Brain microvascular endothelial cell (primary cell): ENCODE data around the gene KDELR3.
A peak's percentile ranks its signal among the peaks of the same experiment; 100 is the strongest.
"Not testable (repeated sequence)": the region's sequence is repeated elsewhere in the genome, so short reads cannot be mapped to it uniquely, and the experiment has no call there.

ENCODE experiments used
- DNase-seq: peaks from one replicate; pipeline ENCODE4 v3.0.0-alpha.2; 2020
- H3K27ac ChIP-seq: fragments of 250-450 bp; sonication (Bioruptor Pico); 2 replicates; pipeline ENCODE4 v1.5.1; 2020; ENCODE audit warnings: mild to moderate bottlenecking, moderate library complexity
- H3K27me3 ChIP-seq: fragments of 250-450 bp; sonication (Bioruptor Pico); replicated peaks from 2 replicates; pipeline ENCODE4 v1.5.1; 2020; ENCODE audit warnings: mild to moderate bottlenecking
- H3K36me3 ChIP-seq: fragments of 250-450 bp; sonication (Bioruptor Pico); replicated peaks from 2 replicates; pipeline ENCODE4 v1.5.1; 2020; ENCODE audit warnings: mild to moderate bottlenecking
- H3K4me3 ChIP-seq: 2 replicates; pipeline ENCODE4 v1.5.1; 2011; ENCODE audit warnings: low read depth, mild to moderate bottlenecking, control low read depth, low read length, moderate library complexity
- in situ Hi-C: cut with HindIII; loops from 2 replicates; pipeline ENCODE4 v1.10.0; 2017; ENCODE audit warnings: low sequenced_read_pairs, low pct_ligation_motif_present
- TF ChIP-seq, protein P1 (sequence below): IDR thresholded peaks from 2 replicates; pipeline ENCODE4 v1.5.1; 2011; ENCODE audit warnings: low read depth, mild to moderate bottlenecking, moderate library complexity, low read length, control low read depth, inconsistent platforms; ENCODE audit errors: missing control alignments

The KDELR3 gene

DNA sequence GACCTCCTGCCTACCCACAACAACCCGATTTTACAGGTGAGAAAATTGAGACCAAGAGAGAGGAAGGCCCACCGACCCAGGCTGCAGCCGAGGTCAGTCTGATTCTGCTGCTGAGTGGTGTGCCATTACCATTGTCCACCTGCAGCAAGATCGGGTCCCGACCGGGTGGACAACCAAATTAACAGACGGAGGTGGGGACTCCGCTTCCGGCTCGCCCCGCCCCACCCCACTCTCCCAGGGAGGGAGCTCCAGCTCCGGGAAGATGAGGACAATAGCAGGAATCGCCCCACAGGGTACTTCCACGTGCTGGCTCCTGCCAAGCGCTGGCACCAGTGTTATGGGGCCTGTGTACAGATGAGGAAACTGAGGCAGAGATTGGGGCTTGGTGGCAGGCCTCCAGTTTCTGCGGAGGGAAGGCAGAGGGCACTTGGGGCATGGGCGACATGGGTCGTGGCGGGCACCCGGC is 425 bp upstream of the KDELR3 start:
- TF ChIP-seq, protein P1, sequence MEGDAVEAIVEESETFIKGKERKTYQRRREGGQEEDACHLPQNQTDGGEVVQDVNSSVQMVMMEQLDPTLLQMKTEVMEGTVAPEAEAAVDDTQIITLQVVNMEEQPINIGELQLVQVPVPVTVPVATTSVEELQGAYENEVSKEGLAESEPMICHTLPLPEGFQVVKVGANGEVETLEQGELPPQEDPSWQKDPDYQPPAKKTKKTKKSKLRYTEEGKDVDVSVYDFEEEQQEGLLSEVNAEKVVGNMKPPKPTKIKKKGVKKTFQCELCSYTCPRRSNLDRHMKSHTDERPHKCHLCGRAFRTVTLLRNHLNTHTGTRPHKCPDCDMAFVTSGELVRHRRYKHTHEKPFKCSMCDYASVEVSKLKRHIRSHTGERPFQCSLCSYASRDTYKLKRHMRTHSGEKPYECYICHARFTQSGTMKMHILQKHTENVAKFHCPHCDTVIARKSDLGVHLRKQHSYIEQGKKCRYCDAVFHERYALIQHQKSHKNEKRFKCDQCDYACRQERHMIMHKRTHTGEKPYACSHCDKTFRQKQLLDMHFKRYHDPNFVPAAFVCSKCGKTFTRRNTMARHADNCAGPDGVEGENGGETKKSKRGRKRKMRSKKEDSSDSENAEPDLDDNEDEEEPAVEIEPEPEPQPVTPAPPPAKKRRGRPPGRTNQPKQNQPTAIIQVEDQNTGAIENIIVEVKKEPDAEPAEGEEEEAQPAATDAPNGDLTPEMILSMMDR, result no peak
- Histone ChIP-seq H3K27ac (peak overlapping the region; percentile 83), H3K27me3 (no peaks in the 10 kb centered on the region), H3K4me3 (peak overlapping the region; percentile 59), H3K36me3 (no peaks in the 10 kb centered on the region)
- in situ Hi-C loops, result no loop called here
- DNase-seq, result no peak

DNA sequence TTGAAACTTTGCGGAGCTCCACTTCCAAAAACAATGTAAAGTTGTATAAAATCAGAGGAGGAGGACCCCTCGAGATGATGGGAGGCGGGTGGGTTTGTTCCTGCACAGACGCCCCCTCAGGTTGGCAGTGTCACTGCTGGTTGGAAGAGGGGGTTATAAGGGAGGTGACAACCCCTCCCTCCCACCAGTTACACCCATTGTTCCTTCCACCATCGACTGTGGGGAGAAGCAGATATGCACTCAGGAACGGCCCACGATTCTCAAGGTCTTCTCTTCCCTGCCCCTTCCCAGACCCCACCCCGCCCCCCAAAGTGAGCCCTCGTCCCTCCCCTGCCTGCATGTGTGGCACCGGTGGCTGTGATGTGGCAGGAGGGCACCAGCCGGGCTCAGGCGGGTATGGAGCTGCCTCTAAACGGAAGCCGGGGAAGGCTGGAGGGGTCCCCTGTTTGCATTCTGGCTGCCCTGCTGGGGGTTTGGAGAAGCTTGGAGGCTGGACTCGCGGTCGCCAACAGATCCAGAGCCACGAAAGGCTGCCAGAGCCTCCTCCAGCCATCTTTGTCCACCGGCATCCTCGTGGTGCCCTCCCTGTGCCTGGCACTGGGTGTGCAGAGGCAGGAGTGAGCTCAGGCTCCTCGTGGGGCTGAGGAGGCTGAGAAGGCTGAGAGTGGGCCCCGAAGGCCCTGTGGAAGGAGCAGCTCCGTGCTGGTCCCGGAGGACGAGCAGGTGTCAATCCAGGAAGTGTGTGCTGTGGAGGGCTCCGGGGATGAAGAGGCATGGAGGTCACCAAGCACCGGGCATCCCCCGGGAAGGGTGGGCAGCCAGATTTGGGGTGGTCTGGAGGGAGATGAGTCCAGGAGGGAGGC is 778 bp downstream of the KDELR3 start:
- DNase-seq, result no peak
- in situ Hi-C loops, result no loop called here
- peak overlapping the region; percentile 94 for H3K4me3 ChIP-seq
- TF ChIP-seq, protein P1, result peak; percentile 48
- H3K27me3 ChIP-seq, result no peaks in the 10 kb centered on the region
- peak overlapping the region; percentile 83 for H3K27ac ChIP-seq
- H3K36me3 ChIP-seq, result no peaks in the 10 kb centered on the region

DNA sequence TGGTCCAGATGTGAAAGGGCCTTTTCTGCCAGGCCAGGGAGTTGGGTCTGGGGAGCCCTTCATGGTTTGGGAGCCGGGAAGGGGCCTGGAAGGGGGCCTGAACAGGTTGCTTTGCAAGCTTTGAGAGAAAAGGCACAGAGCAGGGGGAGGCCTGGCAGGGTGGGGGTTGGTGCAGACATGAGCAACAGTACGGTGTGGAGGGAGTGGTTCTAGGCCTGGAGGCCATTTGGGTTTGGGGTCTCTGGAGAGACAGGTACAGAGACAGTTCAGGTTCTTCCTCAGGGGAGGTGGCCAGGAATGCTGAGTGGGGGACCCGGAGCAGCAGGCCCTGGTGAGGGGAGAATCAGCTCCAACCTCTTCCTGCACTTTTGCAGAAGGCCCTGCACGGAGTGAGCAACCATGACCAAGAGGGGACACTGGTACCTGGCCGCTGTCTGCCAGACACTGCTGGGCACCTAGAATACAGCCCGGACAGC is 1.4 kb downstream of the KDELR3 start:
- DNase-seq, result no peak

DNA sequence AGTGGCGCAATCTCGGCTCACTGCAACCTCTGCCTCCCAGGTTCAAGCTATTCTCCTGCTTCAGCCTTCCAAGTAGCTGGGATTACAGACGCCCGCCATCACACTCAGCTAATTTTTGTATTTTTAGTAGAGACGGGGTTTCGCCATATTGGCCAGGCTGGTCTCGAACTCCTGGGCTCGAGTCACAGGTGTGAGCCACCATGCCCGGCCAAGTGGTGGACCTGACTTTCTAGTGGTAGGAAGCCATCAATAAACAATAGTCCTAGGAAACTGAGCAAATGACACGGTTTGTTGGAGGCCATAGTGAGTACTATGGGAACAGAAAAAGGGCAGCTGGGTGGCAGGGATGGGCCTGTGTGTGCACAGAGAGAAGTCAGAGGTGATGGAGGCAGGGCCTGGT is 2.3 kb downstream of the KDELR3 start:
- H3K27ac ChIP-seq, DNase-seq, H3K27me3 ChIP-seq, H3K36me3 ChIP-seq, H3K4me3 ChIP-seq, in situ Hi-C loops: not testable (repeated sequence)

More for the DNA sequence above, 1.4 kb downstream of the KDELR3 start:
- in situ Hi-C loops, result no loop called here
- H3K36me3 ChIP-seq, result peaks cover 4% of the 10 kb centered on the region
- TF ChIP-seq, protein P1, result no peak
- no peaks in the 10 kb centered on the region for H3K27me3 ChIP-seq
- H3K4me3 ChIP-seq, result peak overlapping the region; percentile 94
- no peak overlapping the region for H3K27ac ChIP-seq

DNA sequence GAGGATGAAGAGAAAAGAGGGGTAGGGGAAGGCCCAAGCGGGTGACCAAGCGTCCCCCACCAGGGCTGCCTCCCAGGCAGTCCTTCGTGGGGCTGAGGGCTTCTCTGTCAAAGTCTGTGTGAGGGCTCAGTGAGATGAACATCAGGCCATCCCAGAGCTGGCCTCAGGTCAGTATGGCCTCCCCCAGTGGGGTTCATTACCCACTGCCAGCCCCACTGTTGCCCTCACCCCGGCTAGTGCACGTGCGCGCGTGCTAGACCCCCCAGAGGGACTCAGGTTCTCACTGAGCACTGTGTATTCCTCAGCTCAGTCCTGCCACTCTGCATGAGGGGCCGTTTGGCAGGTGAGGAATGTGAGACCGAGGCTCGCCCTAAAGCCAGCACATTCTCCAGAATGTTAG is 3.3 kb downstream of the KDELR3 start:
- Histone ChIP-seq H3K27me3 (no peaks in the 10 kb centered on the region), H3K4me3 (no peak overlapping the region), H3K27ac (no peak overlapping the region), H3K36me3 (peaks cover 17% of the 10 kb centered on the region)
- DNase-seq, result no peak
- TF ChIP-seq, protein P1, result no peak
- in situ Hi-C loops, result no loop called here

DNA sequence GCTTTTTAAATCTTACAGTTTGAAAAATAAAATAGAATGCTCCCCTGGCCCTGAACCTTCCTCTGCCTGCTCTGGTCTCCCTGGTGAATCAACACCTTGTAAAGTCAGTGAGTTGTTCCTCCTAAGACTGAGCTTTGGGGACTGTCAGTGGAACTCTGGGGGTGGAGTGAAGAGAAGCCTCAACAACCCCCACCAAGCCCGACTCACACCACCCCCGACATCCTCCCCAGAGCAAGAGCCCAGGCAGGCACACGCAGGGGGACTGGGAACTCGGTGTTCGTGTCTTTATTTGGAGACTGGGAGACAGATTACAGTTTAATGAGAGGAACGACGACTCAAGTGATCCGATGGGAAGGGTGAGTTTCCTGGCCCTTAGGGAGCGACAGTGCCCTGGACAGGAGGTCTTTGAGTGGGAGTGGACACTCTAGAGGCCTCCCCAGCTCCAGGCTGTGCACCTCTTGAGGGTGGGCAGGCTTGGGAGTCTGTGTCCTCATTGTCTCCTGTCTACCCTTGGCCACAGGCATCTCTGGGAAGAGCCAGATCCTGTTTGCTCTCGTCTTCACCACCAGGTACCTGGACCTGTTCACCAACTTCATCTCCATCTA is 6.2 kb downstream of the KDELR3 start:
- TF ChIP-seq, protein P1, result no peak
- Histone ChIP-seq H3K36me3 (peaks cover 36% of the 10 kb centered on the region), H3K27ac (no peak overlapping the region), H3K27me3 (no peaks in the 10 kb centered on the region), H3K4me3 (no peak overlapping the region)
- no peak for DNase-seq
- in situ Hi-C loops, result no loop called here
